DOHH2 (cell line): ENCODE results near the gene CNR1.
A peak's percentile ranks its signal among the peaks of the same experiment; 100 is the strongest.

Experiments
- H3F3A ChIP-seq: fragments of 200-600 bp; sonication (generic), shearing (Covaris generic); 2 replicates; pipeline ENCODE4 v1.6.0; 2016; ENCODE audit warnings: antibody characterized with exemption, mild to moderate bottlenecking; ENCODE audit not compliant: control insufficient read depth, insufficient read depth
- H3K27ac ChIP-seq: fragments of 200-600 bp; sonication (generic); 2 replicates; pipeline ENCODE4 v1.5.1; 2014; ENCODE audit warnings: low read depth, mild to moderate bottlenecking, low read length, moderate library complexity
- H3K27me3 ChIP-seq: fragments of 200-600 bp; sonication (generic); 2 replicates; pipeline ENCODE4 v1.6.1; 2014; ENCODE audit warnings: mild to moderate bottlenecking, low read length, mixed read lengths; ENCODE audit not compliant: control insufficient read depth
- H3K36me3 ChIP-seq: fragments of 200-600 bp; sonication (generic); 2 replicates; pipeline ENCODE4 v1.6.1; 2014; ENCODE audit warnings: mild to moderate bottlenecking, low read length, moderate library complexity, mixed read lengths; ENCODE audit not compliant: control insufficient read depth
- H3K4me1 ChIP-seq: fragments of 200-600 bp; sonication (generic); 2 replicates; pipeline ENCODE4 v1.6.1; 2014; ENCODE audit warnings: mild to moderate bottlenecking, low read length, mixed read lengths; ENCODE audit not compliant: control insufficient read depth
- H3K4me2 ChIP-seq: fragments of 200-600 bp; sonication (generic); 2 replicates; pipeline ENCODE4 v1.6.0; 2014; ENCODE audit warnings: mild to moderate bottlenecking, low read length, moderate library complexity
- H3K4me3 ChIP-seq: fragments of 200-600 bp; sonication (generic); 2 replicates; pipeline ENCODE4 v1.5.1; 2014; ENCODE audit warnings: mild to moderate bottlenecking, low read length, mixed read lengths
- H3K79me2 ChIP-seq: fragments of 200-600 bp; sonication (generic); 2 replicates; pipeline ENCODE4 v1.6.1; 2014; ENCODE audit warnings: mild to moderate bottlenecking, low read length, mixed read lengths; ENCODE audit not compliant: control insufficient read depth
- H3K9me2 ChIP-seq: fragments of 200-600 bp; sonication (generic); replicated peaks from 2 replicates; pipeline ENCODE4 v1.6.1; 2014; ENCODE audit warnings: mild to moderate bottlenecking, low read length, mixed read lengths; ENCODE audit not compliant: control insufficient read depth
- H3K9me3 ChIP-seq: fragments of 200-600 bp; sonication (generic); 2 replicates; pipeline ENCODE4 v1.6.1; 2014; ENCODE audit warnings: antibody characterized with exemption, low read length, mixed read lengths; ENCODE audit not compliant: control insufficient read depth, insufficient read depth
- H4K20me1 ChIP-seq: fragments of 200-600 bp; sonication (generic); 2 replicates; pipeline ENCODE4 v1.6.0; 2014; ENCODE audit warnings: low read depth, mild to moderate bottlenecking, antibody characterized with exemption, low read length, moderate library complexity; ENCODE audit not compliant: control insufficient read depth, insufficient read depth
- EZH2phosphoT487 ChIP-seq: fragments of 200-600 bp; sonication (generic); IDR thresholded peaks from 2 replicates; pipeline ENCODE4 v1.6.1; 2017; ENCODE audit warnings: borderline replicate concordance, mild to moderate bottlenecking, antibody characterized with exemption, low read length, moderate library complexity, mixed read lengths
- TF ChIP-seq, protein P1 (sequence below): fragments of 200-600 bp; sonication (generic); IDR thresholded peaks from one replicate; pipeline ENCODE4 v1.5.1; 2014; ENCODE audit warnings: antibody characterized with exemption, mild to moderate bottlenecking, low read depth, low read length; ENCODE audit not compliant: poor library complexity, severe bottlenecking

CNR1 gene

GRCh38 chr6:88116276-88116675, 49.9 kb downstream of the CNR1 start:
- no peaks in the 10 kb centered on the region for H3K27me3 ChIP-seq
- no peaks in the 10 kb centered on the region for H4K20me1 ChIP-seq
- no peak for TF ChIP-seq EZH2phosphoT487
- TF ChIP-seq, protein P1, sequence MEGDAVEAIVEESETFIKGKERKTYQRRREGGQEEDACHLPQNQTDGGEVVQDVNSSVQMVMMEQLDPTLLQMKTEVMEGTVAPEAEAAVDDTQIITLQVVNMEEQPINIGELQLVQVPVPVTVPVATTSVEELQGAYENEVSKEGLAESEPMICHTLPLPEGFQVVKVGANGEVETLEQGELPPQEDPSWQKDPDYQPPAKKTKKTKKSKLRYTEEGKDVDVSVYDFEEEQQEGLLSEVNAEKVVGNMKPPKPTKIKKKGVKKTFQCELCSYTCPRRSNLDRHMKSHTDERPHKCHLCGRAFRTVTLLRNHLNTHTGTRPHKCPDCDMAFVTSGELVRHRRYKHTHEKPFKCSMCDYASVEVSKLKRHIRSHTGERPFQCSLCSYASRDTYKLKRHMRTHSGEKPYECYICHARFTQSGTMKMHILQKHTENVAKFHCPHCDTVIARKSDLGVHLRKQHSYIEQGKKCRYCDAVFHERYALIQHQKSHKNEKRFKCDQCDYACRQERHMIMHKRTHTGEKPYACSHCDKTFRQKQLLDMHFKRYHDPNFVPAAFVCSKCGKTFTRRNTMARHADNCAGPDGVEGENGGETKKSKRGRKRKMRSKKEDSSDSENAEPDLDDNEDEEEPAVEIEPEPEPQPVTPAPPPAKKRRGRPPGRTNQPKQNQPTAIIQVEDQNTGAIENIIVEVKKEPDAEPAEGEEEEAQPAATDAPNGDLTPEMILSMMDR, result no peak
- no peaks in the 10 kb centered on the region for H3K9me2 ChIP-seq
- no peaks in the 10 kb centered on the region for H3F3A ChIP-seq
- no peaks in the 10 kb centered on the region for H3K36me3 ChIP-seq
- H3K4me3 ChIP-seq, result no peak overlapping the region
- no peak overlapping the region for H3K27ac ChIP-seq
- H3K4me1 ChIP-seq, result peaks cover 26% of the 10 kb centered on the region
- H3K9me3 ChIP-seq, result no peaks in the 10 kb centered on the region
- no peaks in the 10 kb centered on the region for H3K79me2 ChIP-seq
- H3K4me2 ChIP-seq, result no peak overlapping the region

GRCh38 chr6:88115307-88115706, 50.8 kb downstream of the CNR1 start:
- Histone ChIP-seq H3K4me1 (peaks cover 26% of the 10 kb centered on the region), H3F3A (no peaks in the 10 kb centered on the region), H3K36me3 (no peaks in the 10 kb centered on the region), H3K27ac (no peak overlapping the region), H3K4me2 (peak overlapping the region; percentile 27), H3K79me2 (no peaks in the 10 kb centered on the region), H3K27me3 (no peaks in the 10 kb centered on the region), H3K9me3 (no peaks in the 10 kb centered on the region), H3K9me2 (no peaks in the 10 kb centered on the region), H3K4me3 (peak overlapping the region; percentile 4; the same call in 1 of the 2 replicates), H4K20me1 (no peaks in the 10 kb centered on the region)
- TF ChIP-seq, protein P1, result no peak
- no peak for TF ChIP-seq EZH2phosphoT487

DNA sequence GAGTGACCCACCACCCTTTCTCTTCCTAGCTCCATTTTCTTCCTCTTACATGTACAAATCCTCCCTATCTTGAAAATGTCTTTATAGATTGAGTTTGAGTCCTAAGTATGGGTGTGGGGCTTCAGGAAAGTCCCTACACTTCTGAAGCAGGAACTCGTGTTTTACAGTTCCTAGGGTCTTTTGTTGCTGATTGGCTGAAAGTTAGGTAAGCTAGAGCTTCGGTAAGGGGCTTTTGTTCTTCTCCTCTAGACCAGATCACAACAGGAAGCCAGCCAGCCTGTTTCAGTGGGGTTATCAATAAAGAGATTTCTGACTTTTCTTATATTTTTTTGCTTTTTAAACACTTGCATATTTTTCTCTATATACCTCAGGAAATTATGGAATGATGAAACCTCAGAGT, 51.3 kb downstream of the CNR1 start:
- H3K4me2 ChIP-seq, result peak overlapping the region; percentile 27
- H3K27me3 ChIP-seq, result no peaks in the 10 kb centered on the region
- no peaks in the 10 kb centered on the region for H3K9me3 ChIP-seq
- no peaks in the 10 kb centered on the region for H4K20me1 ChIP-seq
- peak overlapping the region; percentile 4; the same call in 1 of the 2 replicates for H3K4me3 ChIP-seq
- TF ChIP-seq, protein P1, result no peak
- no peaks in the 10 kb centered on the region for H3K36me3 ChIP-seq
- no peaks in the 10 kb centered on the region for H3K9me2 ChIP-seq
- no peaks in the 10 kb centered on the region for H3F3A ChIP-seq
- no peaks in the 10 kb centered on the region for H3K79me2 ChIP-seq
- H3K27ac ChIP-seq, result no peak overlapping the region
- H3K4me1 ChIP-seq, result peaks cover 26% of the 10 kb centered on the region

- H3K79me2 ChIP-seq, result no peaks in the 10 kb centered on the region
- peaks cover 26% of the 10 kb centered on the region for H3K4me1 ChIP-seq
- no peak overlapping the region for H3K4me3 ChIP-seq
- no peaks in the 10 kb centered on the region for H3F3A ChIP-seq
- H3K9me2 ChIP-seq, result no peaks in the 10 kb centered on the region
- no peaks in the 10 kb centered on the region for H3K9me3 ChIP-seq
- H3K4me2 ChIP-seq, result no peak overlapping the region
- H3K36me3 ChIP-seq, result no peaks in the 10 kb centered on the region
- no peak overlapping the region for H3K27ac ChIP-seq
- no peak for TF ChIP-seq EZH2phosphoT487
- TF ChIP-seq, protein P1, result no peak
- H3K27me3 ChIP-seq, result no peaks in the 10 kb centered on the region
- H4K20me1 ChIP-seq, result no peaks in the 10 kb centered on the region
Observed at GRCh38 chr6:88111991-88112390, 54.2 kb downstream of the CNR1 start.
